HG03378 (cell line): ENCODE data around the gene CMSS1.

Experiments used
- ATAC-seq: cut with Tn5 transposase; IDR thresholded peaks from one replicate; pipeline ENCODE4 v1.9.1; 2021; ENCODE audit warnings: mild to moderate bottlenecking, moderate library complexity; ENCODE audit not compliant: unreplicated experiment

Gene CMSS1

GRCh38 chr3:99817437-99818240 is at the start of gene CMSS1:
TSS of gene CMSS1 (plus strand) at chr3:99817862.
- peak; percentile 96 for ATAC-seq

DNA sequence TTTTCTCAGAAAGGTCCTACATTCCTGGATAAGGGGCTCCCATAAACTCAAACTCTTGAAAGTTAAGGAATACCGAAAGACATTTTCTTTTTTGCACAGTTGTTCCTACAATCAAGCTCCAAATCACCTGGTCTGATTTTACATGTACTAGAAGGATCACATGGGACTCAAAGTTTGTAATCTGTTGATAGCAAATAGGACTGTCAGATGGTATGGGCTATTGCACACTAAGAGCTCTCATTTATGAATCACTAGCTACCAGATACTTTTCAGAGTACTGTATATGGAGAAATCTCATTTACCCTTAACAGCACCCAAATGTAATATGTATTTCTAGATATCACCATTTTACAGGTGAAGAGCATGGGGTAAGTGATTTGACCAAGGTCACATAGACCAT is 49.5 kb upstream of the CMSS1 start:
- ATAC-seq, result no peak

DNA sequence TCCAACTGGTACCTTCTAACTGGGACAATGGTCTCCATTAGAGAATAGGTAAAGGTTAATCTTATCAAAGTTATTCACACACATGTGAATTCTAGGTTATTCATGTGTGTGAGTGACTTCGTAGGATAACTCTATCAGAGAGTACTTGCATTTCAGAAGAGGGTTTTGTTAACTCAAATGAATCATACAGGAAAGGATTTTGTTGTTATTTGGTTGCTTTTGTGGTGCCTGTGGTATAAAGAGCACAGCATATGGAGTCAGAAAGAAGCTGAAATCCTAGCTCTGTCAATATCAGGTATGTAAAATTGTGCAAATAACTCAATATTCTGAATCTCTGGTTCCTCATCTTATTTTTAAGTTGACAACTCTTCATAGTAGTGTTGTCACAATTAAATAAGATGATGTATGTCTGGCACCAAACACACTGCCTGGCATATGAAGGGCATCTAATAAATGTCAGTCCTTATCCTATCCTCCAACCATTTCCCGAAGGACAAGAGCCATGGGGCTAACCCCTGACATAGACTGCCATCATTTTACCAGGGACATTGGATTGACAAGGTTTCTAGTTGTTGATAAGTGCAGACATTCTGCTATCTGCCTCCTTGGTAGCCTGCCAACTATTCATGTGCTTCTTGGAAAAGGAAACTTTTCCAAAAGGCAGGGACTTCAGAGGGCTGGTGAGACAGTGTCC is 48.7 kb upstream of the CMSS1 start:
- no peak for ATAC-seq

GRCh38 chr3:99772171-99772570 is 45.5 kb upstream of the CMSS1 start:
- no peak for ATAC-seq

GRCh38 chr3:99772671-99773070 is 45.0 kb upstream of the CMSS1 start:
- no peak for ATAC-seq

- peak; percentile 99 for ATAC-seq
These were observed 43.2 kb upstream of the CMSS1 start for GRCh38 chr3:99774467-99774866.

GRCh38 chr3:99776516-99777209 is 41.0 kb upstream of the CMSS1 start:
- ATAC-seq, result no peak

DNA sequence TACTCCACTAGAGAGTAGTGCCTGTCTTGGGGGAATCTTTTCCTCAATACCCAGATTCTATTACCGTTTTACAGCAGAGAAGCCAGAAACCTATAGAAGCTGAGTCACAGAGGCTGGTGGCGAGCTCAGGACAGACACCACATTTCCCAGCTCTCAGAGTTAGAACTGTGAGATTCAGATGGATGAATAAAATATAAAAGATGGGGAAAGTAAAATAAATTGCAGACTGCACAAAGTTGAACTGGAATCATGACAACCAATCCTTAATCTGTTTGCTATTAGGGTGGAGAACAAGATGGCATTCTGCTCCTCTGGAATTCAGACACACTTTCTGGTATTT is 40.5 kb upstream of the CMSS1 start:
- ATAC-seq, result no peak

DNA sequence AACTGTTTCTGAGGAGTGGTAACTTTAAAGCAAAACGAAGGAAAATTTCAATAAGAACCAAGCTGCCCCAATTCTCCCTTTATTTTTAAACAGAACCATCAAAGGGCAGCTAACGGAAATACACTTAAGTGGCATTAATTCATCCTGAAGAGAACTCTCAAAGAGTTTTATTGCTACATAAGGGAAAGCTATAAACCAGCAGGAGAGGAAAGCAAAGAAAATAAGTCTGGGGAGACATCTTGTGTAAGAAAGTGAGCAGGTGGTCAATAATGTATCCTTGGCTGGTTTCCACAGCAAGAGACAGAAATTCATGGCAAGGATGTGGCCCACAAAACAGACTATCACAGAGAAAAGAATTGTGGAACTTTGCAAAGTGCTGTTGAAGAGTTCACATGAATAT is 40.0 kb upstream of the CMSS1 start:
- no peak for ATAC-seq

DNA sequence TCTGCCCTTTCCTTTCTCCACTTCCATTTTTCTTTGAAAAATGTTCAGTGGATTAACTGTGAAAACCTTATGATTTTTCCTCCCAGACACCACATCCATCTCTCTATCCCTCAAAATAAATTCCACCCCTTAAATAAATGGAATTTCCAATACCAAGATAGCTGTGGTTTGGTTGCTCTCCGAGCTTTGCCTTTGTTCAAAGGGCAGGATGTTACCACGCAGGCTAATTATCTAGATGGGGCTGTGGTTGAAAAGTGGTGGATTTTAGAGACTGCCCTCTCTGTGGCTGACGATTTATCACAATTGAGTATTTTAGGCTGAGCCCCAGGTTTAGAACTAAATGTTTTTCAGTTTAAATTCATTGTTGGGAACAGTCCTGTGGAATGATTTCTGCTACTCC is 36.9 kb upstream of the CMSS1 start:
- no peak for ATAC-seq

DNA sequence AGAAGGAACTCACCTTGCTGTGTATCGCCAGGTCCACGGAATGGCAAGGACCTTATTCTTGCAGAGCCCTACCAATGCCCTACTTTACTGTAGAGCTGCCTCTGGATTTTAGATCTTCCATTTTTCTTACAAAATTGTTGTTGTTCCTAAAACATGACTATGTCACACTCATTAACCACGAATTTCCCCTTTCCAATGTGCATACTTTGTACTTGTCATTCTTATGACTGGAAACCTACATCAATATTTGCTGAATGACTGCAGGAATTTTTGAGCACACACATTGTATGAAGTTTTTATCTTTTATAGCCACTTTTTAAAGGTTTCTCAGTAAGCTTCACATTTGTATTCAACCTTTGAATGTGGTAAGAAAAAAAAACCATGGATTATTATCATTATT is 35.9 kb upstream of the CMSS1 start:
- ATAC-seq, result no peak

DNA sequence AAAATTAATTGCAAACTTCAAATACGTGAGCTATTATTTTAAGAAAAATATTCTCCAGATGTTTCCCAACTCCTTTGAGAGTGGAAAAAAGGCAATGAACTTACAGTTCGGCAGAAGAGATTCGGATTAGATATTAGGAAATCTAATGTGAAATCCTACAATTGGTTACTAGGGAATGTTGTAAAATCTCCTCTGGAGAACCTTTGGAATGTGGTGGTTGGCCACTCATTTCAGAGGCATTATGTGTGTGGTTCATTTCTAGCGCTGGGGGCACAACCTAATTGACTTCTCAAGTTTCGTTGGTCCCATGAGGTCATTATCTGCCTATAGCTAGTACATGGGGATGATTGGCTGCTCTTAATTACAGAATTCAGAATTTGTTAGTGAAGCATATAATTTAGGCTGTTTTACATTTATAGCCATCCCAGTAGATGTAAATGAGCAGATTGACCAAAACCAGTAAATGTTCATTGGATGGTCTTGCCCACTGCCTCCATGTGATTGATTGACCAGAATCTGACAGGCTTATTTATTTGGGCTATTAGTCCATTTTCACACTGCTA is 34.6 kb upstream of the CMSS1 start:
- no peak for ATAC-seq

DNA sequence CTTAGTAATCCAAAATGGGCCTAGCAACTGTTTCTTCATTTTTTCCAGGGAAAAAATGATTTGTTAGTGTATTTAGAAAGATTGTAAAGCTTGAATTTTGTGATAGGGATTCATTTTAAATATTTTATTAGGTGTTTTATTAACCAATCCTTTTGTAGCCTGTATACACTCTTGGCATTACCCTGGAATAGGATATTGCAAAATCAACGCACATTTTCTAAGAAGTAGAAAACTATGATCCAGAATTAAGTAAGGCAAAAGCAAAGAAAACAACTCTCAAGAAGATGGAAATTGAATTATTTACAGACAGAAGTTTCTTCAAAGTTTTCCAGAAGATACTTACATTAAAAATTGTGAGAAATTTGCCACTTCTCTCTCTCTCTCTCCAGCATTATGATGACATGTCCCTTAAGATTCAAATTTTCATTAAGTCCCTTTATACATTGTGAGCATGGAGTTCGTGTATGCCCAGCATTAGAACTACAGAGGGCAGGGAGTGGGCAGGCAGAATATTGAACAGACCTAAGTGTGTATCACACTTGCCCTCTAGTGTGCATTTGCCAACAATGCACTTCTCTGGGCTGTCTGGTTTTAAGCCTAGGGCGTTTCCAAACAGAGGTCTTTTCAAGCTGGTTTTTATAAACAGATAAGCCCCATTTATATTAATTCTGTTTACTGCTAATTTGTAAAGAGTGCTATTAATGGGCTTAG is 28.5 kb upstream of the CMSS1 start:
- peak; percentile 91 for ATAC-seq

GRCh38 chr3:99794485-99794884 is 23.2 kb upstream of the CMSS1 start:
- ATAC-seq, result no peak

- ATAC-seq, result no peak
These were observed 22.1 kb upstream of the CMSS1 start for GRCh38 chr3:99795573-99795972.

- no peak for ATAC-seq
These were observed 18.2 kb upstream of the CMSS1 start for GRCh38 chr3:99799422-99799821.

DNA sequence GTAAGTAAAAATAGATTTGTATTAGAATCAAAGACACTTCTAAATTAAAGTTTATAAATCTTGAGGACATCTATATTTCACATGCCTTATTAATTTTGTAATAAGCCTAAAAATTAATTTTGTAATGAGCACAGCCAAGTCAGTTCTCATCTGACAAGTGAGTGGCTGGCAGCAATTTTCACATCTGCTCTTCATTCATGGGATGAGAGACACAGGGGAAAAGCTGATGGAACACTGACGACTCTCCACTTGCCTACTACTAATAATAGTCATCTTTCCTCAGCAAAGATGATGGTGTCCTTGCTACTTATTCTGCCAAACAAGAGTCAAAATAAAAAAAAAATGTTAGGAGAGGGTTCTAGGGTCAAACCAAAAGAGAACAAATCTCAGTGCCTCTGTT is 14.4 kb upstream of the CMSS1 start:
- no peak for ATAC-seq

DNA sequence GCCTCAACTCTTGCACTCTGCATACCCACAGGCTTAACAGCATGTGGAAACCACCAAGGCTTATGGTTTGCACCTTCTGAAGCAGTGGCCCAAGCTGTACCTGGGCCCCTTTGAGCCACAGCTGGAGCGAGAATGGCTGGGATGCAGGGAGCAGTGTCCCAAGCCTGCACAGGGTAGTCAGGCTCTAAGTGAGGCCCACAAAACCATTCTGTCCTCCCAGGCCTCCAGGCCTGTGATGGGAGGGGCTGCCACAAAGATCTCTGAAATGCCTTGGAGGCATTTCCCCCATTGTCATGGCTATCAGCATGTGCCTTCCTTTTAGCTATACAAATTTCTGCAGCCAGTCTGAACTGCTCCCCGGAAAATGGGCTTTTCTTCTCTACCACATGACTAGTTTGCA is 12.5 kb upstream of the CMSS1 start:
- no peak for ATAC-seq

DNA sequence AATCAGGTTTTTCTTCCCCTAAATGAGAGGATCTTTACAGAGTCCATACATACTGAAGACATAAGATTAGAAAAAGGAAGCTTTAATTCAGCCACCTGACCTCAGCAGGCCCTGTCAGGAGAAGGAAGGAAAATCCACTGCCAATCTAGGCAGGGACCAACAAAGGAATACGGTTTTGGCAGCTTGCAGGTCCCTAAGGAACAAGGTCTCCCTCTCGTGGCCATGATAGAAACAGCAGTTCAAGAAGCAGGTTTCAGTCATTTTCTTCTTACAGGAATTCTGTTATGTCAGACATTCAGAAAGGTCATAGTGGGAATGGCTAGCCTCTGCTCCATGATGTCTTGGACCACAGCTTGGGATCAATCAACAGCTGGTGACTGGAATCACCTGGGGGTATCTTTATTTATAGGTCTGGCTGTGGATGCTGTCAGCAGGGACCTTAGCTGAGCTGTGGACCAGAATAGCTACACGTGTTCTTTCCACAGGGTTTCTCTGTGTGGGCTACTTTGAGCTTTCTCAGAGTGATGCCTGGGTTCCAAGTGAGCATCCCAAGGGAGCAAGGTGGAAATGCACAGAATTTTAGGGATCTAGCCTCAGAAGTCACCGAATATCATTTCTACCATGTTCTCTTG is 9.4 kb upstream of the CMSS1 start:
- peak; percentile 65 for ATAC-seq

GRCh38 chr3:99809565-99809964 is 8.1 kb upstream of the CMSS1 start:
- no peak for ATAC-seq

GRCh38 chr3:99810403-99810802 is 7.3 kb upstream of the CMSS1 start:
- no peak for ATAC-seq
